ENCODE results near the gene CAD.

- TF ChIP-seq, protein P1, sequence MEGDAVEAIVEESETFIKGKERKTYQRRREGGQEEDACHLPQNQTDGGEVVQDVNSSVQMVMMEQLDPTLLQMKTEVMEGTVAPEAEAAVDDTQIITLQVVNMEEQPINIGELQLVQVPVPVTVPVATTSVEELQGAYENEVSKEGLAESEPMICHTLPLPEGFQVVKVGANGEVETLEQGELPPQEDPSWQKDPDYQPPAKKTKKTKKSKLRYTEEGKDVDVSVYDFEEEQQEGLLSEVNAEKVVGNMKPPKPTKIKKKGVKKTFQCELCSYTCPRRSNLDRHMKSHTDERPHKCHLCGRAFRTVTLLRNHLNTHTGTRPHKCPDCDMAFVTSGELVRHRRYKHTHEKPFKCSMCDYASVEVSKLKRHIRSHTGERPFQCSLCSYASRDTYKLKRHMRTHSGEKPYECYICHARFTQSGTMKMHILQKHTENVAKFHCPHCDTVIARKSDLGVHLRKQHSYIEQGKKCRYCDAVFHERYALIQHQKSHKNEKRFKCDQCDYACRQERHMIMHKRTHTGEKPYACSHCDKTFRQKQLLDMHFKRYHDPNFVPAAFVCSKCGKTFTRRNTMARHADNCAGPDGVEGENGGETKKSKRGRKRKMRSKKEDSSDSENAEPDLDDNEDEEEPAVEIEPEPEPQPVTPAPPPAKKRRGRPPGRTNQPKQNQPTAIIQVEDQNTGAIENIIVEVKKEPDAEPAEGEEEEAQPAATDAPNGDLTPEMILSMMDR (conservative IDR thresholded peaks at IDR 0.05; ENCODE audit: low read length): no peak
- TF ChIP-seq EZH2phosphoT487 (IDR thresholded peaks at IDR 0.05; ENCODE audit: borderline replicate concordance, low read depth, low read length): no peak
Measured at GRCh38 chr2:27219091-27219490, 1.9 kb downstream of the CAD start.

Measured in OCI-LY7 (cell line).